Peyer's patch (tissue), 4 donors: ENCODE measurements around the gene NR1H4. TPM values are rescaled to one million over a fixed set of nuclear protein-coding genes. Genes with fewer than 3 reads are reported as not detected.
"Not testable (repeated sequence)": the region's sequence is repeated elsewhere in the genome, so short reads cannot be mapped to it uniquely, and the experiment has no call there.

Experiments used
- DNase-seq, 3 donors: peaks; one replicate each; pipeline ENCODE4 v3.0.0-alpha.2; 2017 to 2019
- H3K27ac ChIP-seq, 4 donors: fragments of 200-600 bp; sonication (generic); one replicate each; pipeline ENCODE4 v1.5.1; 2016 to 2019
- H3K27me3 ChIP-seq, 2 donors: fragments of 200-600 bp; sonication (generic); one replicate each; pipeline ENCODE4 v1.5.1; 2019
- H3K36me3 ChIP-seq, 3 donors: fragments of 200-600 bp; sonication (generic); one replicate each; pipeline ENCODE4 v1.5.1; 2016 to 2019
- H3K4me1 ChIP-seq, 4 donors: fragments of 200-600 bp; sonication (generic); one replicate each; pipeline ENCODE4 v1.5.1; 2016 to 2019
- H3K4me3 ChIP-seq, 4 donors: fragments of 200-600 bp; sonication (generic); 1 replicate in 3 of 4; 2 replicates in 1 of 4; pipeline ENCODE4 v1.5.1; 2016 to 2019; ENCODE audit warnings: mild to moderate bottlenecking in 1 of 4
- H3K9me3 ChIP-seq, 4 donors: fragments of 200-600 bp; sonication (generic); one replicate each; pipeline ENCODE4 v1.5.1; 2016 to 2019; ENCODE audit warnings: mild to moderate bottlenecking in 1 of 4
- POLR2A ChIP-seq, 2 donors: fragments of 450-650 bp; IDR thresholded peaks; one replicate each; pipeline ENCODE4 v1.5.1; 2017; ENCODE audit warnings: antibody characterized with exemption in 2 of 2, mild to moderate bottlenecking in 2 of 2, moderate library complexity in 2 of 2
- small RNA-seq, 2 donors: library from RNA; depleted of rRNA; stranded (forward); fragments of <200 nt; gene quantifications; one replicate each; pipeline ENCODE3, GENCODE V24; 2016
- total RNA-seq, 4 donors: library from RNA; depleted of rRNA; stranded (reverse); fragments of >200 nt; gene quantifications; one replicate each; pipeline ENCODE4 v1.1.0, GENCODE V29; 2016
- TF ChIP-seq, protein P1 (sequence below), 6 experiments: fragments of 450-650 bp in 4 of 6; fragments of 200-600 bp in 2 of 6; sonication (generic) in 1 of 6; IDR thresholded peaks; one replicate each; pipeline ENCODE4 v1.5.1; 2017 to 2019; ENCODE audit warnings: antibody characterized with exemption in 6 of 6, mild to moderate bottlenecking in 3 of 6, moderate library complexity in 1 of 6

Gene NR1H4
- total RNA-seq, 4 donors from 2014 or later = 75.1 to 316 (median 227) TPM

- DNase-seq = no peak
- TF ChIP-seq POLR2A (IDR thresholded peaks at IDR 0.05) = no peak
- TF ChIP-seq, protein P1, sequence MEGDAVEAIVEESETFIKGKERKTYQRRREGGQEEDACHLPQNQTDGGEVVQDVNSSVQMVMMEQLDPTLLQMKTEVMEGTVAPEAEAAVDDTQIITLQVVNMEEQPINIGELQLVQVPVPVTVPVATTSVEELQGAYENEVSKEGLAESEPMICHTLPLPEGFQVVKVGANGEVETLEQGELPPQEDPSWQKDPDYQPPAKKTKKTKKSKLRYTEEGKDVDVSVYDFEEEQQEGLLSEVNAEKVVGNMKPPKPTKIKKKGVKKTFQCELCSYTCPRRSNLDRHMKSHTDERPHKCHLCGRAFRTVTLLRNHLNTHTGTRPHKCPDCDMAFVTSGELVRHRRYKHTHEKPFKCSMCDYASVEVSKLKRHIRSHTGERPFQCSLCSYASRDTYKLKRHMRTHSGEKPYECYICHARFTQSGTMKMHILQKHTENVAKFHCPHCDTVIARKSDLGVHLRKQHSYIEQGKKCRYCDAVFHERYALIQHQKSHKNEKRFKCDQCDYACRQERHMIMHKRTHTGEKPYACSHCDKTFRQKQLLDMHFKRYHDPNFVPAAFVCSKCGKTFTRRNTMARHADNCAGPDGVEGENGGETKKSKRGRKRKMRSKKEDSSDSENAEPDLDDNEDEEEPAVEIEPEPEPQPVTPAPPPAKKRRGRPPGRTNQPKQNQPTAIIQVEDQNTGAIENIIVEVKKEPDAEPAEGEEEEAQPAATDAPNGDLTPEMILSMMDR (IDR thresholded peaks at IDR 0.05) = no peak
- no peaks in the 10 kb centered on the region for H3K36me3 ChIP-seq
- H3K4me3 ChIP-seq = no peak overlapping the region
- peaks cover 0 to 2% (median 0%) of the 10 kb centered on the region in 4 donors for H3K9me3 ChIP-seq
- H3K4me1 ChIP-seq = no peaks in the 10 kb centered on the region
- no peak overlapping the region for H3K27ac ChIP-seq
- no peaks in the 10 kb centered on the region for H3K27me3 ChIP-seq
Measured at GRCh38 chr12:100593490-100593889, 119.8 kb downstream of the NR1H4 start.

GRCh38 chr12:100601626-100602025 is 128.0 kb downstream of the NR1H4 start:
- TF ChIP-seq, protein P1 (IDR thresholded peaks at IDR 0.05) = no peak
- no peak for TF ChIP-seq POLR2A (IDR thresholded peaks at IDR 0.05)
- H3K4me1 ChIP-seq = no peaks in the 10 kb centered on the region
- DNase-seq = no peak
- H3K9me3 ChIP-seq = no peaks in the 10 kb centered on the region
- H3K4me3 ChIP-seq = no peak overlapping the region
- no peaks in the 10 kb centered on the region for H3K27me3 ChIP-seq
- H3K36me3 ChIP-seq = no peaks in the 10 kb centered on the region
- H3K27ac ChIP-seq = no peak overlapping the region

- H3K4me1 ChIP-seq, H3K4me3 ChIP-seq, H3K36me3 ChIP-seq, H3K9me3 ChIP-seq, DNase-seq, H3K27ac ChIP-seq, H3K27me3 ChIP-seq: not testable (repeated sequence)
Measured at GRCh38 chr12:100602997-100603396, 129.3 kb downstream of the NR1H4 start.

DNA sequence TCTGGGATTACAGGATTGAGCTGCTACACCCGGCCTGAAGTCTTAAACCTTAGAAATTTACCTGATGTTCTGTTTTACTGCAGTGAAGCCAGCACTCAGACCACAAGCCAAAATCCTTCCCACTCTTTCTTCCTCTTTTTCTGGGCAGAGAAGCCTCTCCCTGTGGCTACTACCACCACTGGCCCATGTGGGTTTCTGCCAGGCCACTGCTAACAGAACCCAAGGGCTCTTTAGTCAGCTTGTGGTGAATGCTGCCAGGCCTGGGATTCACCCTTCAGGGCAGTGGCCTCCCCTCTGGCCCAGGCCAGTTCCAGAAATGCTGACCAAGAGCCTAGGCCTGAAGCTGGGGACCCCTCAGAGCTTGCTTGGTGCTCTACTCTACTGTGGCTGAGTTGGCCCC is 135.1 kb downstream of the NR1H4 start:
- Histone ChIP-seq H3K4me1 (no peaks in the 10 kb centered on the region), H3K27me3 (no peaks in the 10 kb centered on the region), H3K27ac (no peak overlapping the region), H3K9me3 (no peaks in the 10 kb centered on the region), H3K4me3 (no peak overlapping the region), H3K36me3 (no peaks in the 10 kb centered on the region)
- peak in 1 of 3 donors; percentile 47 for DNase-seq
- no peak for TF ChIP-seq POLR2A (IDR thresholded peaks at IDR 0.05)
- TF ChIP-seq, protein P1 (IDR thresholded peaks at IDR 0.05) = no peak

- H3K4me3 ChIP-seq = no peak overlapping the region
- H3K27ac ChIP-seq = no peak overlapping the region
- no peaks in the 10 kb centered on the region for H3K27me3 ChIP-seq
- TF ChIP-seq, protein P1 (IDR thresholded peaks at IDR 0.05) = no peak
- no peak for TF ChIP-seq POLR2A (IDR thresholded peaks at IDR 0.05)
- no peaks in the 10 kb centered on the region for H3K9me3 ChIP-seq
- no peak for DNase-seq
- no peaks in the 10 kb centered on the region for H3K36me3 ChIP-seq
- H3K4me1 ChIP-seq = no peaks in the 10 kb centered on the region
Measured at GRCh38 chr12:100610666-100611430, 137.2 kb downstream of the NR1H4 start.

DNA sequence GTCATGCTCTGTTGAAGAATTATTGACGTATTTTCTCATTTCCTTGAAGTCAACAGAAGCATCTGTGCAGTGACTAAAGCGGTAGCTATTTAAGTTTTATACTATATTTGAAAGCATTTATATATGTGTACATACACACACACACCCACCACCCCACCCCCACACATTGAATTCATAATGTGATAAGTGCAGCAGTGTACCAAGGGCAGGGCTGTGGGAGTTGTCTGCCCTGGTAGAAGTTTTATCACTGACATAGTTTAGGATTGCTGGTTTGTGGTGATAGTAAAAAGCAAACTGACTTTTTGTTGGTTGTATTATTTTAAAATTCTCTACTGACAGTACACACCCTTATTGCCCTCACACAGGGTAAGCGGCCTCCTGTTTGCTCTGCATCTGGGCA is 138.9 kb downstream of the NR1H4 start:
- DNase-seq = peak in 2 of 3 donors; percentile 51 to 57
- TF ChIP-seq POLR2A (IDR thresholded peaks at IDR 0.05) = no peak
- TF ChIP-seq, protein P1 (IDR thresholded peaks at IDR 0.05) = no peak
- H3K27ac ChIP-seq = no peak overlapping the region

More for the DNA sequence above, 138.9 kb downstream of the NR1H4 start:
- H3K4me1 ChIP-seq = no peaks in the 10 kb centered on the region
- H3K9me3 ChIP-seq = no peaks in the 10 kb centered on the region
- H3K27me3 ChIP-seq = no peaks in the 10 kb centered on the region
- no peak overlapping the region for H3K4me3 ChIP-seq
- no peaks in the 10 kb centered on the region for H3K36me3 ChIP-seq

Small RNA genes lying within 50 kb of the gene (small RNA-seq; reads per million reads assigned to genes)
- 0 reads per million in 2 donors for gene AC010200.2

Other genes with a start within 250 kb of the NR1H4 start
- gene DEPDC4, start 206.8 kb upstream of the NR1H4 start, total RNA-seq = 1 to 10 TPM in 2 of 4 donors, not detected in 2; 1.4 to 2.0 TPM
- gene SCYL2, start 206.7 kb upstream of the NR1H4 start, total RNA-seq = 10 to 100 TPM; 47.5 to 73.4 (median 52.6) TPM
- 100 to 1,000 TPM in 1 of 4 donors, 10 to 100 TPM in 2, not detected in 1; 61.9 to 212 (median 83.1) TPM for gene SLC17A8, start 116.8 kb upstream of the NR1H4 start, total RNA-seq
- 10 to 100 TPM in 2 of 4 donors, 1 to 10 TPM in 2; 2.5 to 20.1 (median 10.3) TPM for gene GAS2L3, start 99.8 kb downstream of the NR1H4 start, total RNA-seq